ENCODE data around the gene KCNC1.

- TF ChIP-seq, protein P1, sequence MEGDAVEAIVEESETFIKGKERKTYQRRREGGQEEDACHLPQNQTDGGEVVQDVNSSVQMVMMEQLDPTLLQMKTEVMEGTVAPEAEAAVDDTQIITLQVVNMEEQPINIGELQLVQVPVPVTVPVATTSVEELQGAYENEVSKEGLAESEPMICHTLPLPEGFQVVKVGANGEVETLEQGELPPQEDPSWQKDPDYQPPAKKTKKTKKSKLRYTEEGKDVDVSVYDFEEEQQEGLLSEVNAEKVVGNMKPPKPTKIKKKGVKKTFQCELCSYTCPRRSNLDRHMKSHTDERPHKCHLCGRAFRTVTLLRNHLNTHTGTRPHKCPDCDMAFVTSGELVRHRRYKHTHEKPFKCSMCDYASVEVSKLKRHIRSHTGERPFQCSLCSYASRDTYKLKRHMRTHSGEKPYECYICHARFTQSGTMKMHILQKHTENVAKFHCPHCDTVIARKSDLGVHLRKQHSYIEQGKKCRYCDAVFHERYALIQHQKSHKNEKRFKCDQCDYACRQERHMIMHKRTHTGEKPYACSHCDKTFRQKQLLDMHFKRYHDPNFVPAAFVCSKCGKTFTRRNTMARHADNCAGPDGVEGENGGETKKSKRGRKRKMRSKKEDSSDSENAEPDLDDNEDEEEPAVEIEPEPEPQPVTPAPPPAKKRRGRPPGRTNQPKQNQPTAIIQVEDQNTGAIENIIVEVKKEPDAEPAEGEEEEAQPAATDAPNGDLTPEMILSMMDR (IDR thresholded peaks at IDR 0.05): no peak
- TF ChIP-seq ZFX (IDR thresholded peaks at IDR 0.05; ENCODE audit: borderline replicate concordance): no peak
Observed at GRCh38 chr11:17798253-17798652, 63.7 kb downstream of the KCNC1 start.
